Fibroblast of the aortic adventitia (primary cell): ENCODE measurements around the gene GREB1L. TPM values are rescaled to one million over a fixed set of nuclear protein-coding genes. Genes with fewer than 3 reads are reported as not detected.
"Not testable (repeated sequence)": the region's sequence is repeated elsewhere in the genome, so short reads cannot be mapped to it uniquely, and the experiment has no call there.

ENCODE experiments used
- DNase-seq: peaks from one replicate; pipeline ENCODE4 v3.0.0-alpha.2; 2010; ENCODE audit warnings: low read depth
- H3K4me3 ChIP-seq: 2 replicates; pipeline ENCODE4 v1.5.1; 2011; ENCODE audit warnings: low read depth, mild to moderate bottlenecking, control low read depth, low read length, moderate library complexity
- CTCF ChIP-seq: IDR thresholded peaks from 2 replicates; pipeline ENCODE4 v1.5.1; 2011; ENCODE audit warnings: mild to moderate bottlenecking, low read length, control low read depth, inconsistent platforms; ENCODE audit not compliant: insufficient read depth
- total RNA-seq: library from RNA; depleted of rRNA; stranded (reverse); fragments of >200 nt; gene quantifications from 2 replicates; pipeline ENCODE4 v1.2.3, GENCODE V29; 2012; ENCODE audit warnings: low replicate concordance

GREB1L gene
- total RNA-seq, 1 donor = 1.9 TPM

DNA sequence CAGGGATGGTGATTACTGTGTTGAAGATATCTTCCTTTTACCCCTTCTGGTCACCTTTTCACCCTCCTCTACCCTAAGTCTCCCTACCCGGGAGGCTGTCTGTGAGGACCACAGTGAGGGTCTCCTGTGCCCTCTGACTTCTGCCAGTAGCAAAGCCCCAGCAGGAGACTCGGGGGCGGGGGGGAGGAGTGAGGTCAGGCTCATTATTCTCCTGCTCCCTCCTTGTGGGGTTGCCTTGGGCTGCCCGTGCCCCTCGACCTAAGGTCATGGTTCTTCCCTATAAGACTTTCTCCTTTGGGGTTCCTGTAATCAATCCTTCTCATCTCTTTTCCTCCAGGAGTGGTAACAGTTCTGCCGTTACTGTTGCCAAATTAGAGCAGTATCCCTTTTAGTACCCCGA lies 65.5 kb downstream of the GREB1L start:
- no peak for TF ChIP-seq CTCF
- no peak for DNase-seq
- H3K4me3 ChIP-seq = no peak overlapping the region

GRCh38 chr18:21309248-21309647 lies 67.2 kb downstream of the GREB1L start:
- no peak for DNase-seq
- no peak for TF ChIP-seq CTCF
- H3K4me3 ChIP-seq = no peak overlapping the region

DNA sequence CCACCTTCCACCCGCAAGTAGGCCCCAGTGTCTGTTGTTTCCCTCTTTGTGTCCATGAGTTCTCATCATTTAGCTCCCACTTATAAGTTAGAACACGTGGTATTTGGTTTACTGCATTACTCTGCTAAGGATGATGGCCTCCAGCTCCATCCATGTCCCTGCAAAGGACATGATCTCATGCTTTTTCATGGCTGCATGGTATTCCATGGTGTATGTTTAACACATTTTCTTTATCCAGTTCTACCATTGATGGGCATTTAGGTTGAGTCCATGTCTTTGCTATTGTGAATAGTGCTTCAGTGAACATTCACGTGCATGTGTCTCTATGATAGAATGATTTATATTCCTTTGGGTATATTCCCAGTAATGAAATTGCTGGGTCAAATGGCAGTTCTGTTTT lies 69.9 kb downstream of the GREB1L start:
- not testable (repeated sequence) for H3K4me3 ChIP-seq, DNase-seq

- DNase-seq = no peak
- no peak overlapping the region for H3K4me3 ChIP-seq
- no peak for TF ChIP-seq CTCF
Observed at GRCh38 chr18:21313576-21313975, 71.5 kb downstream of the GREB1L start.

DNA sequence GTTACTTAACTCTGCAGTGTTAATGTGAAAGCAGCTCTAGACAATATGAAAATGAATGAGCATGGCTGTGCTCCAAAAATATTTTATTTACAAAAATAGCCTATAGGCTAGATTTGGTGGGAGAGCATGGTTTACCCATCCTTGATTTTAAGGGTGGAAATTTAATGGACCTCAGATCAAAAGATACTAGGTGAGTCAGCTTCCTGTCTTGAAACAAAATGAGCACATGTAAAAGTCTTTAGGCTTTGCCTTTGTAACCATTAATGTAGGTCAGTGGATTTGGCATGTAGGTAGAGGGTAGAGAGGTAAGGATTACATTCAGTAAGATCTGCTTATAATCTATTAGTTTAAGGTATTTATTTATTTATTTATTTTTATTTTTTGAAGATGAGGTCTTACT lies 72.7 kb downstream of the GREB1L start:
- no peak for TF ChIP-seq CTCF
- H3K4me3 ChIP-seq = no peak overlapping the region
- no peak for DNase-seq

- not testable (repeated sequence) for H3K4me3 ChIP-seq, DNase-seq
Observed at GRCh38 chr18:21315126-21315525, 73.1 kb downstream of the GREB1L start.

GRCh38 chr18:21315741-21316197 lies 73.7 kb downstream of the GREB1L start:
- no peak for TF ChIP-seq CTCF
- no peak overlapping the region for H3K4me3 ChIP-seq
- no peak for DNase-seq

DNA sequence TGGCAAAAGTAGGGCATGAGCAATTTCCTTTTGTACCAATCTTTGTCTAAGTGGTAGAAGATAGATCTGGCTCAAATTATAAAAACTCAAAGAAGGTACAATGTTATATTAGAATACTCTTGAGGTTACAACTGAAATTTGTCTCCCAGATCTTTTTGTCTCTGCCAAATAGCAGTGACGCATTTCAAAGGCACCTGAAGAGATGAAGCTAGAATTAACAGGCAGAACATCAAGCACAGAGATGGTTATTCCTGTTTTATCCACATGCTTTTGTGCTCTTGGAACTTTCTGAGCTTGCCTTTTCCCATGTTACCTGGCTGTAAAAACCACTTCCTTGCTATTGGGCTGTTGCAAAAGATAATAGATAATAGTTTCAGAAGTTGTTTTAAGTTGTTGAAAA lies 74.3 kb downstream of the GREB1L start:
- no peak for DNase-seq
- H3K4me3 ChIP-seq = no peak overlapping the region
- TF ChIP-seq CTCF = no peak
